Hepatic stellate cell (primary cell): ENCODE results near the gene ZNF277.

Experiments
- DNase-seq: peaks from one replicate; pipeline ENCODE4 v3.0.0; 2011; ENCODE audit warnings: low spot score

The ZNF277 gene

GRCh38 chr7:112254709-112255387 lies 48.4 kb downstream of the ZNF277 start:
- DNase-seq, result no peak

- no peak for DNase-seq
Observed at GRCh38 chr7:112255388-112255720, 48.9 kb downstream of the ZNF277 start.

- DNase-seq, result no peak
Observed at GRCh38 chr7:112257073-112257472, 50.6 kb downstream of the ZNF277 start.

- no peak for DNase-seq
Observed at GRCh38 chr7:112260911-112261310, 54.4 kb downstream of the ZNF277 start.

GRCh38 chr7:112262036-112262435 lies 55.5 kb downstream of the ZNF277 start:
- no peak for DNase-seq

- no peak for DNase-seq
Observed at GRCh38 chr7:112262855-112263487, 56.5 kb downstream of the ZNF277 start.

- DNase-seq, result no peak
Observed at GRCh38 chr7:112263519-112263918, 57.0 kb downstream of the ZNF277 start.

- DNase-seq, result no peak
Observed at GRCh38 chr7:112266141-112266540, 59.6 kb downstream of the ZNF277 start.

- peak; percentile 2 for DNase-seq
Observed at GRCh38 chr7:112266595-112267270, 60.2 kb downstream of the ZNF277 start.

GRCh38 chr7:112267944-112268691 lies 61.6 kb downstream of the ZNF277 start:
- DNase-seq, result no peak

GRCh38 chr7:112271162-112271561 lies 64.7 kb downstream of the ZNF277 start:
- no peak for DNase-seq

GRCh38 chr7:112272921-112273561 lies 66.5 kb downstream of the ZNF277 start:
- no peak for DNase-seq

- DNase-seq, result no peak
Observed at GRCh38 chr7:112279042-112279441, 72.5 kb downstream of the ZNF277 start.

GRCh38 chr7:112280267-112280666 lies 73.8 kb downstream of the ZNF277 start:
- no peak for DNase-seq

- DNase-seq, result no peak
Observed at GRCh38 chr7:112282476-112283188, 76.1 kb downstream of the ZNF277 start.

- no peak for DNase-seq
Observed at GRCh38 chr7:112283382-112283910, 77.0 kb downstream of the ZNF277 start.

- DNase-seq, result no peak
Observed at GRCh38 chr7:112286250-112287086, 80.0 kb downstream of the ZNF277 start.

- no peak for DNase-seq
Observed at GRCh38 chr7:112288301-112288700, 81.8 kb downstream of the ZNF277 start.

GRCh38 chr7:112290065-112290464 lies 83.6 kb downstream of the ZNF277 start:
- DNase-seq, result peak; percentile 13

- no peak for DNase-seq
Observed at GRCh38 chr7:112292162-112292561, 85.7 kb downstream of the ZNF277 start.
